GM19035 (cell line): ENCODE data around the gene UTY.
"Not testable (repeated sequence)": the region's sequence is repeated elsewhere in the genome, so short reads cannot be mapped to it uniquely, and the experiment has no call there.

Experiments
- ATAC-seq: cut with Tn5 transposase; IDR thresholded peaks from one replicate; pipeline ENCODE4 v1.9.1; 2021; ENCODE audit not compliant: unreplicated experiment

Gene UTY

DNA sequence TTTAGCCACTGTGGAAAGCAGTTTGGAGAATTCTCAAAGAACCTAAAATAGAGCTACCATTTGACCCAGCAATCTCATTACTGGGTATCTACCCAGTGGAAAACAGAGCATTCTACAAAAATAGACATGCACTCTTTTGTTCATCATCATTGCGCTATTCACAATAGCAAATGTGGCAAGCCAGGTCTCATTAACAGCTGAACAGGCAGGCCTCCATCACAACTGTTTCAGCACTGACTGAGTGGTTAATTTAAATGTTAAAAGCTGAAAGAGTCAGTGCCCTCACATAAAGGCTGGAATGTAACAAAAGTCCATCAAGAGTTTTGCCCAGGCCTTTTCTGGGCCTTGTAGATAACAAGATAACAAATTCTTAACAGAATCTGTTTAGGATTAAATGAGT, 166.9 kb downstream of the UTY start:
- no peak for ATAC-seq

DNA sequence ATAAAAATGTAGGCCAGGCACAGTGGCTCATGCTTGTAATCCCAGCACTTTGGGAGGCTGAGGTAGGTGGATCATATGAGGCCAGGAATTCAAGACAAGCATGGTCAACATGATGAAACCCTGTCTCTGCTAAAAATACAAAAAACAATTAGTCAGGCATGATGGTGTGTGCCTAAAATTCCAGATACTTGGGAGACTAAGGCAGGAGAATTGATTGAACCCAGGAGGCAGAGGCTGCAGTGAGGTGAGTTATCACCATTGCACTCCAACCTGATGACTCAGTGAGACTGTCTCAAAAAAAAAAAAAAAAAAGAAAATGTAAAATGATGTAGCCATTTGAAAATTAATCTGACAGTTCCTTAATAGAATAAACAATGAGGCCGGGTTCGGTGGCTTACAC, 171.9 kb downstream of the UTY start:
- no peak for ATAC-seq

DNA sequence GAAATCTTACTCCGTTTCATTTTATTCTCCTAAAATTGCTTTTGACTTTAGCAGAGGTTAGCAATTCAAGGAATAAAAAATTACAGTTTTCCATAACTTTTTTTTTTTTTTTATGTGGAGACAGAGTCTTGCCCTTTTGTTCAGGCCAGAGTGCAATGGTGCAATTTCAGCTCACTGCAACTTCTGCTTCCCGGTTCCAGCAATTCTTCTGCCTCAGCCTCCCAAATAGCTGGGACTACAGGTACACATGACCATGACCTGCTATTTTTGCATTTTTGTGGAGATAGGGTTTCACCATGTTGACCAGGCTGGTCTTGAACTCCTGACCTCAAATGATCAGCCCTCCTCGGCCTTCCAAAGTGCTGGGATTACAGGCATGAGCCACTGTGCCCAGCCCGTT, 179.0 kb downstream of the UTY start:
- ATAC-seq: no peak

DNA sequence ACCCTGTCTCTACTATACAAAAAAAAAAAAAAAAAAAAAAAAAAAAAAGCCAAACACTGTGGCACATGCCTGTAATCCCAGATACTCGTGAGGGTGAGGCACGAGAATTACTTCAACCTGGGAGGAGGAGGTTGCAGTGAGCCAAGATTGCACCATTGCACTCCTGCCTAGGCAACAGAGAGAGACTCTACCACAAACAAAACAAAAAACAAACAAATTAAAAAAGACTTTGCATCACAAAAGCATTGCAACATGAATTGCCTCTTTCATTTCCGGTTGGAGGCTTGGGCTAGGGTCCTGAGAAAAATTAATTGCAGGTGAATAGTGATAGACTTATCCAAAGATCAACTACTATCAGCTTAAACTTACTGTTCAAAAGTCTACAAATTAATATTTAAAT, 180.4 kb downstream of the UTY start:
- no peak for ATAC-seq

DNA sequence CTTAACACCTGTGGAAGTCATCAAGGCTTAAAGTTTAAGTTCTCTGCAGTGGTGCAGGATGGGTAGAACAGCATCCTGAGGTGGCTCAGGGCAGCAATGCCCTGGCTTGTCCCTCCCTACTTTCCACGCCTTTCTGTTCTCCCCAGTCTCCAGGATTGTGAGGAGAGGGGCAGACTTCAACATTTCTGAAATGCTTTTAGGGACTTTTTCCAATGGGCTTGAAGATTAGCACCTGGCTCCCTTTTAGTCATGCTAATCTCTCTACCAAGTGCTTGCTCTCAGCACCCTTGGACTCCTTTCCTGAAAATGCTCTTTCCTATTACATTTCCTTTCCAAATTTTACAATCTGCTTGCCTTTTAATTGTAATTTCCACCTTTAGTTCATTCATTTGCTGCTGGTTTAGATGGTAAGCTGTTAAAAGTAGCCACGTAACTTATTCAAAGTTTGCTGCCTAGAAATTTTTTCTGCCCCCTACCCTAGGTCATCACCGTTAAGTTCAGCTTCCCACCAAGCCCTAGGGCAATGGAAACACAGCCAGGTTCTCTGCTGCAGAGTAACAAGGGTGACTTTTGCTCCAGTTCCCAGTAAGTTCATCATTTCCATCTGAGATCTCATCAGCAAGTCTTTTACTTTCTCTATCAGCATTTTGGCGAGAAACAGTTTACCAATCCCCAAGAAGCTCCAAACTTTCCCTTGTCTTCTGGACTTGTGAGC, 183.5 kb downstream of the UTY start:
- no peak for ATAC-seq

DNA sequence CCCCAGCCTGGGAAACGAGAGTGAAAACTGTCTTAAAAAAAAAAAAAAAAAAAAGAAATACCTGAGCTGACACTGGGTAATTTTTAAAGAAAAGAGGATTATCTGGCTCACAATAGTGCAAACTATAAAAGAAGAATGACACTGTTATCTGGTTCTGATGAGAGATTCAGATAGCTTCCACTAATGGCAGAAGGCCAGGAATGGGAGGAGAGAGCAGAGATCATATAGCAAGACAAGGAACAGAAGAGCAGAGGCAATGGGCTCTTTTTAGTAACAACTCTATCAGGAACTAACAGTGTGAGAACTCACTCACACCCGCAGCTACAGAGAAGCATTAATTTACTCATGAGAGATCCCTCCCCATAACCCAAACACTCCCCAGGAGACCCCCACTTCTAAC, 184.8 kb downstream of the UTY start:
- ATAC-seq: no peak

DNA sequence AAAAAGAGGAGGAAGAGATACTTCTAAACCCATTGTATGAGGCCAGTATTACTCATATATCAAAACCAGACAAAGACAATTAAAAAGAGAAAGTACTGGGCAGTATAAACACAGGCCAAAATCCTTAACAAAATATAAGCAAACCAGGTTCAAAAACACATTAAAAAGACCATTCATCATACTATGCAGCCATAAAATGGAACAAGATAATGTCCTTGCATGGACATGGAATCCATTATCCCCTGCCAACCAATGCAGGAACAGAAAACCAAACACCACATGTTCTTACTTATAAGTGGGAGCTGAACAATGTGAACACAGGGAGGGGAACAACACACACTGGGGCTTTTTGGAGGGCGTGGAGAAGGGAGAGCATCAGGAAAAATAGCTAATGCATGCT, 188.6 kb downstream of the UTY start:
- no peak for ATAC-seq

DNA sequence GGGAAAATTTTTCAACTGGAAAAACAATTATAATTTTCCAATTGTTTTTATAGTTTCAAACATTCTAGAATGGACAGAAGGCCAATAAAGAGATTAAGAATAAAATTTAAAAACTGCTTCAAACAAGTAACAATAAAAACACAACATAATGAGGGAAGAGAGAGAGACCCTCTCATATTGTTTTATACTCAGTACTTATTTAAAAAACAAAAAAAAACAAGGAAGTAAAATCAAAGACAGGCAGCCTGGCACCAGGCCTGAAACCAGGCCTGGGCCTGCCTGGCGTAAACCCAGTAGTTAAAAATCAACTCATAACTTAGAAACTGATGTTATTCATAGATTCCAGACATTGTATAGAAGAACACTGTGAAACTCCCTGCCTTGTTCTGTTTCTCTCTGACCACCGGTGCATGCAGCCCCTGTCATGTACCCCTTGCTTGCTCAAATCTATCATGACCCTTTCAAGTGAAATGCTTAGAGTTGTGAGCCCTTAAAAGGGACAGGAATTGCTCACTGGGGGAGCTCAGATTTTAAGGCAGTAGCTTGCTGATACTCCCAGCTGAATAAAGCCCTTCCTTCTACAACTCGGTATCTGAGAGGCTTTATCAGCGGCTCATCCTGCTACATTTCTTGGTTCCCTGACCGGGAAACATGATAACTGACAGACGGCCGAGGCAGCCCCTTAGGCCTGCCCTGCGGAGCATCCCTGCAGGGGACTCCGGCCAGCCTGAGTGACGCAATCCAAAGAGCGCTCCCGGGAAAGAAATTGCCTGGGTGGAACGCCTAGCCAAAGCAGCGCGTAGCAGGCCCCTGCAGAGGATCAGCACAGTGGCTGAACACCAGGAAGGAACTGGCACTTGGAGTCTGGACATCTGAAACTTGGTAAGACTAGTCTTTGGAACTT, 197.4 kb downstream of the UTY start:
- not testable (repeated sequence) for ATAC-seq

DNA sequence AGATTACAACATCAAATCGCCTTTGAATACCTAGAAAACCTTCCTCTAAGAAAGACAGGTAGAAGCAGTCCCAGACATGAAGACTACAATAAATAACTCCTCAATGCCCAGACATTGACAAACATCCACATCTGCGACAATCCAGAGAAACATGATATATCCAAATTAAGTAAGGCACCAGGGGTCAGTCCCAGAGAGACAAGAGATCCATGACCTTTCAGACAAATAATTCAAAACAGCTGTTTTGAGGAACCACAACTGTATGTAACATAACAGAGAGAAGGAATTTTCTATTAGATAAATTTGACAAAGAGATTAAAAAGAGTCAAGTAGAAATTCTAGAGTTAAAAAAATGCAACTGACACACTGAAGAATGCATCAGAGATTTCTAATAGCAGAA, 200.3 kb downstream of the UTY start:
- ATAC-seq: no peak

DNA sequence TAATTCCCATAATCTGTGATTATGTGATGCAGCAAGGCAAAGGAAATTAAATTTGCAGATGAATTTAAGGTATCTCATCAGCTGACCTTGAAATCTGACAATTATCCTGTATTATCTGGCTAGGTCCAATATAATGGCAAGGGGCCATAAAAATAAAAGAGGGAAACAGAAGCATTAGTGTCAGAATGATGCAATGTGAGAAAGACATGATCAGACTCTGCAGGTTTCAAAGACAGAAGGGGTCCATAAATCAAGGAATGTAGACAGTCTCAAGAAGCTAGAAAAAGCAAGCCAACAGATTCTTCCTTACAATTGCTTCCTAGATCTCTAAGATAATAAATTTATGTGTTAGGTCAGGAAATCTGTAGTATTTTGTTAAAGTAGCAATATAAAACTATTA, 208.1 kb downstream of the UTY start:
- no peak for ATAC-seq

DNA sequence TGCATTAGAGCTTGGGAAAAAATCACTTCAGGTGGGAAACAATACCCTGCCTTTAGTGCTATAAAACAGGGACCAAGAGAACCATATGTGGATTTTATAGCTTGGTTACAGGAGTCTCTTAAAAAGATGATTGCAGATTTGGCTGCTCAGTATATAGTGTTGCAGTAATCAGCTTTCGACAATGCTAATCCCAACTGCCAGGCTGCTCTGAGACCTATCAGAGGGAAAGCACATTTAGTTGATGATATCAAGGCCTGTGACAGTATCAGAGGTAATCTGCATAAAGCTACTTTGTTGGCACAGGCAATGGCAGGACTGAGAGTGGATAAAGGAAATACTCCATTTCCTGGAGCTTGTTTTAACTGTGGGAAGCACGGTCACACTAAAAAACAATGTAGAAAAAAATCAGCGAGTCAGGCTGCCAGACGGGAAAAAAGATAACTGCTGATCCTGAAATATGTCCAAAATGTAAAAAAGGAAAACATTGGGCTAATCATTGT, 225.8 kb downstream of the UTY start:
- ATAC-seq: not testable (repeated sequence)

DNA sequence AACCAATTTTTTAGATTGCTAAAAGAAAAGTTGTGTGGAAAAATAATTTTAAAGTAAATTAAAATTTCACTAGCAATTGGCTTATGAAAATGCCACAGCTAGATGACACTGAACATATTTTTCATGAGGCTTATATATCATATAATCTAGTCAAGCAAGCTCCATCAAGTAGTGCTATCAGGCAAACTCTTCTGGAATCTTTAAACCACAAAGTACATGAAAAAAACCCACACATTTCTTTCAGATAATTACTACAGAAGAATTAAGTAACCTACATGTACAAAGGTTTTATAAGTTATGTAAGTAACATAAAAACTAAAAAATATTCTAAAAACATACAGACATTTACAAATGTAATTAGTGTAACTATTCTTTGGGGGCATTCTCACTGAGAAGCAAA, 229.4 kb downstream of the UTY start:
- no peak for ATAC-seq

DNA sequence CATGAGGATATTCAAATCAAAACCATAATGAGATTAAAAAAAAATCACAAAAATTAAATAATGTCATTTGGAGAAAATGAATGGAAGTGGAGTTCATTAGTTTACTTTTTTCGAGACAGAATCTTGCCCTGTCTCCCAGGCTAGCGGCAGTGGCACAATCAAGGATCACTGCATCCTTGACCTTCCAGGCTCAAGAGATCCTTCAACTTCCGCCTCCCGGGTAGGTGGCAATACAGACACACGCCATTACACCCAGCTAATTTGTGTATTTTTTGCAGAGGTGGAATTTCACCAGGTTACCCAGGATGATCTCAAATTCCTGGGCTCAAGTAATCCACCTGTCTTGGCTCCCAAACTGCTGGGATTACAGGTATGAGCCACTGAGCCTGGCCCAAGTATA, 236.1 kb downstream of the UTY start:
- ATAC-seq: no peak

DNA sequence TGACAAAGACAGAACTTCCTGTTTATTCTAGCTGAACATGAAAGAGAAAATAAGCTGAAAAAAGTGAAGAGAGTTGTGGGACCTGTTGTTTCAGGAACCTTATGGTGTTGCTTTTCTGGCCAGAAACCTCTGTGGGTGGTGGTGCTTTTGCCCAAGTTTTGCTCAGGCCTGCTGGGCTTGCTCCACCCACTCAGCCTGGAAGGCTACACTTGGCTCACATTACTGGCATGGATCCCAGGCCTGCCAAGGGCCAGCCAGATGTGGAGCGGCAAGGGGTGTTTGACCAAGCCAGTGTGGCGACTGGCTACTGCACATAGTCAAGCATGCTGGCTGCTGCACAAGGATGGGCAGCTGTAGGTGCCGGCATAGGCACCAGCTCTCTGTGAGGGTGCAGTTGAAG, 245.9 kb downstream of the UTY start:
- ATAC-seq: no peak

DNA sequence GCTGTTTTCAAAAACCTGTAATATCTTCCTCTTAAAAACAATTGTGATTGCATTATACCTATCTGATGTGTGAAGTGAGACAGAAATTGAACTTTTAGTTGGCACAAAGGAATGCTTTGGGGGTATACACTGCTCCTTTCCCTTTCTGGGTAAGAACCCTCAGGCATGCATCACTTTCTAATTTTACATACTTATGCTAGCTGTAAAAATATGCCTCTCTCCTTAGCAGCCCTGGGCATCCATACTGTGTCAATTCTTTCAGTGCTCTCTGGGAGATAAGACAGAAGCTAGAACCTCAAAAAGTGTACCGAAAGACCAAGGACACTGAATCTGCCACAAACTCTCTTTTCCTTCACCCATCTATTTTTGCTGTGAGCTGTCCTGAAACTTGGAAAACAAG, 246.7 kb downstream of the UTY start:
- ATAC-seq: no peak

DNA sequence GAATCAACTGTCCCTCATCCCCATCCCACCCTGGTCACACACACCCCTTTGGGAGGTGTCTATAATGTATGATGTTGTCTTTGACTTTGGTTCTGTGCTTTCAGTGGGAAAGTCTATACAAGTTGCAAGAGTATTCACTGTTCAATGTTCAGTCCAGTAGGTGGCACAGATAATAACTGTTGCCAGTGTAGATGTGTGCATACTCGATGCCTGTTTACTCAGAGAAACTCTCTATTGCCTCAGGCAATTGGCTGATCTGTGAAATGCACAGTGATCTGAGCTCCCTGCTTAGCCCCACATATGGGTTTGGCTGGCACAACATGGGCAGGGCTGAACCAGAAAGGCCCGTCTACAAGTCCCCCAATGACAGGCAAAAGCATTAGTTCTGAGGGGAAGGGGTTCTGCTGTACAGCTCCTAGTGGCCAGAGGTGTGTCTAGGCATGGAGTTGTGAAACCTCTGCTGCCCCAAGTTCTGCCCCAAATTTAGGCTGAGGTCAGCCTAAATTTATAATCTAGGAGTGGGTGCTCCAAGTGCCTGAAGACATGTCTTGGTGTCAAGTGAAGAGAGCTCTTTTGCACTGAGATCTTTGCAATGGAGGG, 252.4 kb downstream of the UTY start:
- ATAC-seq: no peak

DNA sequence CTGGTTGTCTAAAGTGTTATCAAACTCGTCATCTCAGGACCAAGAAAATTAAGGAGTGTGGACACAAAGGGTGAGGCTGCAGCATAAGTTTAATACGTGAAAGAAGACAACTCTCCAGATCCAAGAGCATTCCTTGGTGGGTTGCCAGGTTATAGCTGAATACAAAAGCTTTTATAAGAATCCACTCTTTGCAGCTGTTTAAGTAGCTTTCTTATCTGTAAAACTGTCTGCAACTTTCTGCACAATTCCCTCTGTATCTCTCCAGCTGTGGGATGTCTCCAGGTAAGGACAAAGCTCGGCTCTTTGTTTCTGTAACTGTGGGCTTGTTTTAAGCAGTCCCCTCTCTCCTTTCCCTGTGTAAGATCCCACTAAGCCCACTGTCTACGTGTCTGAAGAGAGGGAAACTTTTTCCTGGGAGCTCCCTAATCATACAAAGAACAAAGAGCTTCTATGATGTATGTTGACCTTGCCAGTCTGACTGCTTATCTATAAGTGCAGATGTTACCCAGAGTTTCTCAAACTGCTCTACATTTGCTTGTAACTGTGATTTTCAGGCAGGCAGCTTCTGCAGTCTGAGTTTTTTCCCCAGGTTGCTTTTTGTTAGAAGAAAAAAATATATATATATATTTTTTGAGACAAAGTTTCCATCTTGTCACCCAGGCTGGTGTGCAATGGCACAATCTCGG, 268.7 kb downstream of the UTY start:
- ATAC-seq: no peak

DNA sequence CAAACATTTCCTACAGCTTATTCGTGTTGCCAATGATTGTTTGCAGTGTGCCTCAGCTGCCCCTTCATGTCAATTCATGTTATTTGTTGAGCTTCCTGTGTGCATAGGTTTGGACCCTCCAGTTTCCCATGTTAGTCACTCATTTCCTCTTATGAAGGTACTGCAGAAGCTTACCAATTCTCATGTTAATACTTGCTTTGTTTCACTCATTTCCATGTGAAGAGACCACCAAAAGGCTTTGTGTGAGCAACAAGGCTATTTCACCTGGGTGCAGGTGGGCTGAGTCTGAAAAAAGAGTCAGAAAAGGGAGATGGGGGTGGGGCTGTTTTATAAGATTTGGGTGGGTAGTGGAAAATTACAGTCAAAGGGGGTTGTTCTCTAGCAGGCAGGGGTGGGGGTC, 274.6 kb downstream of the UTY start:
- no peak for ATAC-seq
